CD4-positive, alpha-beta T cell (primary cell): ENCODE results near the gene LMNTD2. TPM values are rescaled to one million over a fixed set of nuclear protein-coding genes. Genes with fewer than 3 reads are reported as not detected.

Source experiments
- ATAC-seq: fragments of 200-7000 bp; cut with Tn5 transposase; one replicate; pipeline ENCODE4 v1.10.0; 2022; ENCODE audit warnings: mild to moderate bottlenecking; ENCODE audit not compliant: poor library complexity
- CTCF ChIA-PET: fragments of 350-600 bp; sonication (Branson Sonifier 250); formaldehyde crosslinking; loops from one replicate; lab custom pipeline; 2021; ENCODE audit warnings: antibody characterized with exemption, inconsistent platforms; lab: Charles Lee
- POLR2A ChIA-PET: fragments of 350-600 bp; sonication (Branson Sonifier 250); formaldehyde crosslinking; loops from one replicate; lab custom pipeline; 2021; ENCODE audit warnings: antibody characterized with exemption, inconsistent platforms; lab: Charles Lee
- DNase-seq, 14 experiments: peaks; one replicate each; pipeline ENCODE4 v3.0.0-alpha.2; 2013 to 2020; ENCODE audit warnings: mixed read lengths in 2 of 14
- H3K27ac ChIP-seq, 2 donors: one replicate each; pipeline versions ENCODE4 v1.5.1 to v1.7.0; 2013; ENCODE audit warnings: low read length in 2 of 2, low read depth in 1 of 2, mild to moderate bottlenecking in 1 of 2
- H3K27me3 ChIP-seq, 2 experiments: 1 replicate in 1 of 2; 2 replicates in 1 of 2; pipeline versions ENCODE4 v1.6.1 to v1.7.0; 2013; ENCODE audit warnings: low read length in 2 of 2, control low read depth in 1 of 2, mild to moderate bottlenecking in 1 of 2, moderate library complexity in 1 of 2; ENCODE audit not compliant: insufficient read depth in 2 of 2, control insufficient read depth in 1 of 2
- H3K36me3 ChIP-seq: one replicate; pipeline ENCODE4 v1.6.1; 2013; ENCODE audit warnings: low read length, control low read depth; ENCODE audit not compliant: insufficient read depth
- H3K4me1 ChIP-seq: one replicate; pipeline ENCODE4 v1.6.1; 2013; ENCODE audit warnings: low read length, control low read depth; ENCODE audit not compliant: insufficient read depth
- H3K4me3 ChIP-seq: one replicate; pipeline ENCODE4 v1.5.1; 2013; ENCODE audit warnings: mild to moderate bottlenecking, low read length, moderate library complexity
- H3K9me3 ChIP-seq, 2 experiments: 1 replicate in 1 of 2; 2 replicates in 1 of 2; pipeline versions ENCODE4 v1.6.1 to v1.7.0; 2013; ENCODE audit warnings: low read length in 2 of 2, mild to moderate bottlenecking in 2 of 2, control low read depth in 1 of 2, moderate library complexity in 1 of 2; ENCODE audit not compliant: control insufficient read depth in 1 of 2, insufficient read depth in 1 of 2
- H3K27ac Mint-ChIP-seq: one replicate; pipeline ENCODE4 v1.8.0; 2020; ENCODE audit warnings: mixed read lengths
- H3K27me3 Mint-ChIP-seq: one replicate; pipeline ENCODE4 v1.8.0; 2021; ENCODE audit warnings: mixed read lengths
- H3K36me3 Mint-ChIP-seq: one replicate; pipeline ENCODE4 v1.8.0; 2021; ENCODE audit warnings: low read depth, mixed read lengths
- H3K4me1 Mint-ChIP-seq: one replicate; pipeline ENCODE4 v1.8.0; 2021; ENCODE audit warnings: low read depth, mixed read lengths
- H3K4me3 Mint-ChIP-seq: one replicate; pipeline ENCODE4 v1.8.0; 2020; ENCODE audit warnings: mild to moderate bottlenecking, mixed read lengths
- H3K9me3 Mint-ChIP-seq: one replicate; pipeline ENCODE4 v1.8.0; 2020; ENCODE audit warnings: mixed read lengths
- CTCF ChIP-seq: fragments of 200-600 bp; IDR thresholded peaks from one replicate; pipeline ENCODE4 v1.8.0; 2022; ENCODE audit warnings: antibody characterized with exemption, mild to moderate bottlenecking
- intact Hi-C, 2 experiments: fragments of 100-400 bp; cut with DNase I in 1 of 2; cut with micrococcal nuclease in 1 of 2; formaldehyde crosslinking; loops; one replicate each; pipeline versions ENCODE4 v1.15.1 to v1.9.0; 2023 to 2025; cut with DNase I, micrococcal nuclease
- total RNA-seq, 174 experiments: library from RNA in 2 of 174; stranded (reverse) in 2 of 174; gene quantifications; one replicate each; pipeline ENCODE4 v1.2.3 and lab custom pipeline; 2021 to 2026

LMNTD2 gene
- total RNA-seq, 2 experiments from 2014 or later, result 8.2 to 10.3 TPM

- Histone ChIP-seq H3K4me3 (no peak overlapping the region), H3K36me3 (peaks cover 33% of the 10 kb centered on the region), H3K27ac (no peak overlapping the region), H3K9me3 (no peaks in the 10 kb centered on the region), H3K27me3 (no peaks in the 10 kb centered on the region), H3K4me1 (peaks cover 53% of the 10 kb centered on the region)
- peaks cover 37% of the 10 kb centered on the region for H3K4me1 Mint-ChIP-seq
- no peak for TF ChIP-seq CTCF
- no peak for ATAC-seq
- H3K27ac Mint-ChIP-seq, result no peak overlapping the region
- DNase-seq, result peak in 1 of 14 experiments; percentile 17
- peaks cover 37% of the 10 kb centered on the region for H3K36me3 Mint-ChIP-seq
- CTCF ChIA-PET, result no interaction called here
- H3K27me3 Mint-ChIP-seq, result peaks cover under 1% of the 10 kb centered on the region
- intact Hi-C loops, result loop anchor here in 1 of 2 experiments (5.0 kb wide), 1 partner anchor 173 kb away; no protein-coding TSS in a partner anchor
- H3K9me3 Mint-ChIP-seq, result no peaks in the 10 kb centered on the region
- H3K4me3 Mint-ChIP-seq, result peak overlapping the region; percentile 85
- POLR2A ChIA-PET, result no interaction called here
These were observed 19.5 kb upstream of the LMNTD2 start for GRCh38 chr11:579830-580601.

- ATAC-seq, result no peak
- peaks cover 4% of the 10 kb centered on the region for H3K27me3 Mint-ChIP-seq
- no peak overlapping the region for H3K27ac ChIP-seq
- peaks cover 62% of the 10 kb centered on the region for H3K4me1 ChIP-seq
- H3K9me3 ChIP-seq, result no peaks in the 10 kb centered on the region
- intact Hi-C loops, result loop anchor here in 1 of 2 experiments (5.0 kb wide), 1 partner anchor 171 kb away; no protein-coding TSS in a partner anchor
- H3K27ac Mint-ChIP-seq, result peak overlapping the region; percentile 87
- peaks cover 20% of the 10 kb centered on the region for H3K36me3 ChIP-seq
- peak in 1 of 14 experiments; percentile 1 for DNase-seq
- H3K36me3 Mint-ChIP-seq, result peaks cover 27% of the 10 kb centered on the region
- H3K27me3 ChIP-seq, result no peaks in the 10 kb centered on the region
- peak overlapping the region; percentile 94 for H3K4me3 Mint-ChIP-seq
- CTCF ChIA-PET, result interaction anchor here (1.4 kb wide), 1 partner anchor 13 kb away, joined by 3 read pairs; no protein-coding TSS in a partner anchor
- TF ChIP-seq CTCF, result no peak
- no peak overlapping the region for H3K4me3 ChIP-seq
- peaks cover 50% of the 10 kb centered on the region for H3K4me1 Mint-ChIP-seq
- POLR2A ChIA-PET, result interaction anchor here (0.6 to 2.0 kb wide), 6 partner anchors 9 to 371 kb away, joined by 3 to 9 read pairs (median 4); partner anchors contain the start of genes BET1L, RIC8A and TMEM80
- H3K9me3 Mint-ChIP-seq, result no peaks in the 10 kb centered on the region
These were observed 17.9 kb upstream of the LMNTD2 start for GRCh38 chr11:578276-579035.

- H3K36me3 ChIP-seq, result peaks cover 16% of the 10 kb centered on the region
- ATAC-seq (no peak), DNase-seq (peak in 1 of 14 experiments; percentile 19)
- Mint-ChIP-seq H3K4me3 (peak overlapping the region; percentile 94), H3K9me3 (no peaks in the 10 kb centered on the region), H3K4me1 (peaks cover 50% of the 10 kb centered on the region), H3K27ac (peak overlapping the region; percentile 87), H3K27me3 (peaks cover 4% of the 10 kb centered on the region), H3K36me3 (peaks cover 26% of the 10 kb centered on the region)
- no peaks in the 10 kb centered on the region for H3K27me3 ChIP-seq
- H3K9me3 ChIP-seq, result no peaks in the 10 kb centered on the region
- intact Hi-C loops, result loop anchor here in 1 of 2 experiments (5.0 kb wide), 1 partner anchor 170 kb away; no protein-coding TSS in a partner anchor
- H3K27ac ChIP-seq, result no peak overlapping the region
- TF ChIP-seq CTCF, result no peak
- H3K4me1 ChIP-seq, result peaks cover 62% of the 10 kb centered on the region
- peak overlapping the region; percentile 76 for H3K4me3 ChIP-seq
- CTCF ChIA-PET, result interaction anchor here (1.4 to 1.6 kb wide), 2 partner anchors 12 to 38 kb away, joined by 3 to 4 read pairs; partner anchors contain the start of gene IRF7
- POLR2A ChIA-PET, result interaction anchor here (0.6 to 2.0 kb wide), 4 partner anchors 9 to 370 kb away, joined by 3 to 7 read pairs (median 4); partner anchors contain the start of genes BET1L and RIC8A
These were observed 17.0 kb upstream of the LMNTD2 start for GRCh38 chr11:577611-577894.
